HuH-7 (cell line): ENCODE results near the gene FHL1.

Experiments used
- DNase-seq: peaks from one replicate; pipeline ENCODE4 v3.0.0; 2011; ENCODE audit warnings: low spot score

The FHL1 gene

DNA sequence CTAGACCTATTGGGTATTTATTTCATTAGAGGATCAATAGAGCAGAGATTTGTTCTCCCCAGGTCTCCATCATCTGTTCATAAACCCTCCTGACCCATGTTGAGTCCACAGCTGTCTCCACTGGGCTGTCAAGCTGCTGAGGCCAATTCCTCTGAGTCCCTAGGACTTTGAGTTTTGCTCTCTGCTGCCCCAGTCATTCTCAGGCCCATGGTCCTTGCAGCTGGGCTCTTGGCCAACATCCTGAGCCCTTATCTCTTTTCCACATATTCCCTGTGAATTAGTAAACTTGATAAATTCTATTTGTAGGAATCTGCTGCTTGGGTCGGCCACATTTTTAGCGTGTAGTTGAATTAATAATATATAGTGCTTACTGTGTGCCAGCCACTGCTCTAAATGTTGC is 41.9 kb downstream of the FHL1 start:
- no peak for DNase-seq

DNA sequence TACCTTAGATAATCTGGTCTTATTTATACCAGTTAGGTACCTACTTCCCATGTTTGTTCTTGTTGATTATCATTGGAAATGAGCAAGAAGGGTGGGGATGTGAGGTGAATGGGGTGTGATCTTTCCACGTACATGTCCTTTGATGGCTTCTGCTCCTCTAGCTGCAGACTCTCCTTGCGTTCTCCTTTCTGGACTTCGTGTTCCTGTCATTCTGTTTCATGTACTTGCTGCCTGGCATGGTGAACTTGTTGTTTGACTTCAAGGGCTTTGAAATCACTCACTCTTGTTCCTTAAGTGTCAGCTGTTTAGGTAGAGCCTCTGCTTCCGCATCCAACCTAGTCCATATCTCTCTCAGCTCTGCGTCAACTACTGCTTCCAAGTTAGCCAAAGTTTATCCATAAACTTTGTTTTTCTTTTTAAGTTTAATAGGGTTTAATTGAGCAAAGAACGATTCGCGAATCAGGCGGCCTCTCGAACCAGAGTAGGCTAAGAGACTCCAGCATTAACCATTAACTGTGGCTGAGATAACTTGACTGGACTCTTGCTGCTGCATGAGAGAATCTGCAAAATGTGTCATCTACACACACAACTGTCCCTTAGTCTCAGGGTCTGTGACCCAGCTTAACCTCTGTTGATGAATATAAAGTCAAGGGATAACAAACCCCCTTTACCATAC is 42.8 kb downstream of the FHL1 start:
- no peak for DNase-seq

DNA sequence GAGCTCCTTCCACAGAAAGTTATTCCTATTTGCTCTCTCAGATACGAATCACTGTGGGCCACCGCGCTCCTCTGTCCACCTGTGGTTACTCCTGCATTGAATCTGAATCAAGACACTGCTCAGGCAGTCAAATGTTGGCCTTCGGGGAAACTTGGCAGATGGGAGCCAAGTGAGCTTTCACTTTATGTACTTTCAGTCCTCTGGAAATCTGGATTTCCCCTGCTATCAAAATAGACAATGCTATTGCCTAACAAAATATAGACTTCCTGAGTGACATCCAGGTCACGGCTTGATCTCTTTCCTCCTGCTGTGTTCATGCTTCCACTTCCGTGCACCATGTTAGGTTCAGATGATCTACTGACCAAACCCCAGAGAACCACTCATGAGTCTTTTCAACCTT is 43.8 kb downstream of the FHL1 start:
- DNase-seq: no peak

DNA sequence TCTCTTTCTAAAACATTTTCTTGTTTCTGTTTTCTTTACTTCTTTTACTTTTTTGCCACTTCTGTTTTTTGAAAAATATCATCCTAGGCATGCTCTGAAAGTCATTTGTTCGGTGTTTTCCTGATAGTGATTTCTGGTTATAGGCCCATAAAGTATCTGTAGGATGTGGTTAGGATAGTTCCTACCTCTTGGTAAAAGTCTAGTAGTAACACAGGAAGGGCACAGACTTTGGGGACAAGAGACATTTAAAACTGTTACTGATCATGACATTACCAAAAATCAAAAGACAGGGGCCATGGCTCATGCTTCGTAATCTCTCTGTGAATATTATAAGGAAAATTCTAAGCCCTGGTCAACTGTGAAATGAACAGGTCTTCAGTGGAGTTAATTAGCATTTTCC is 44.8 kb downstream of the FHL1 start:
- no peak for DNase-seq

- DNase-seq: no peak
Measured at GRCh38 chrX:136192839-136193414, 45.6 kb downstream of the FHL1 start.

GRCh38 chrX:136193771-136194170 is 46.4 kb downstream of the FHL1 start:
- DNase-seq: no peak

DNA sequence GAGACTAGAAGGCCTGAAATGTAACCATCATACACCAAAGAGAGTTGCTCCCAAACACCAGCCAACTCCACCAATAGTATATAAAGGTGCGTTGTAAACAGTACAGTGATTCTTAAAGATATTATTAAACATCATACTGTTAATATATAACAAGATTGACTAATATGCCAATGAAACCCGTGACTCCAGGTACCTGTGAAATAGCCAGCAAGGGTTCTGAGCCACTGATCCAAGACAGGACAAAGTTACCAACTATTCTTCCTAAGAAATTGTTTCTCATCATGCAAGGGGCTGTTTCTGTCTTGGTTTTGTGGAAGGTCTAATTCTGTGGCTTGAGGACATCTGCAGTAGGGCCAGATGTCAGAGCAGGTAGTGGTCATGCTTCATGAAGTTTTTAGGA is 47.2 kb downstream of the FHL1 start:
- DNase-seq: no peak

GRCh38 chrX:136195247-136195646 is 47.9 kb downstream of the FHL1 start:
- no peak for DNase-seq

DNA sequence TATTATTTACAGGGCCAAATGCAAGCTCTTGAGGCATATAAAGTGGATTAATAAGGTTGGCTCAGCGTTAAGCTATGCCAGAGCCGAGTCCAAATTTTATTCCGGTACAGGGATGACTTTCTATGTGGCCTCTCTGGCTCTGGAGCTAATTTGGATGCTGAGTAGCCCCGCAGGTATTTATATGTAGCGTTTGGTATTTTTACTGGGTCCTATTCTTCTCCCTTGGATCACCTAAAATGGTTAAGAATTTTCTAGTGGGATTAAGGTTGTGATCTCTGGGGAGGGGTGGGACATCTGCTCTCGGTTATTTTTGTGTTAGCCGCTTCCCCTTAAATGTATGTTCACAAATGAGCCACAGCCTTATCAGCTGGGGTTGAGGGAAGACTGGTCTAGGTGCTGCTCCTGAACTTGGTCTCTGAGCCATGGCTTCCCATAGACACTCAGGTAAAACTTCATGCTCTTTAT is 49.4 kb downstream of the FHL1 start:
- DNase-seq: no peak

- no peak for DNase-seq
Measured at GRCh38 chrX:136198010-136198409, 50.7 kb downstream of the FHL1 start.

GRCh38 chrX:136198678-136199243 is 51.4 kb downstream of the FHL1 start:
- DNase-seq: no peak

DNA sequence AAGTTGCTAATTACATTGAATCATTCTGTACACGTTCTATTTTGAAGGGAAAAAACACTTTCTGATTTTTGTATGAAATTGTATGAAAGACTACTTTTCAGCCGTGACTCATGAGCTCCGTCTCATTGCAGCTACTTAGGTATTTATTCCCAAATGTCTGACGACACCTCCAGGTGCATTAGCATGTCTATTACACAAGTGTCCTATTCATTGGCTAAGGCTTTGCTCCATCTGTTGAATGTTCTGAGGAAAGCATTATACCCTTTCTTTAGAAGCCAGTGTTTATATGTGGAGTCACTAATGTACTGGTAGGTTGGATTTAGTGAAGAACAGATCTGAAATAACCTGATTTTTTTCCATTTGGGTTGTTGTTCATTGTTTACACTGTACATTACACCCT is 52.0 kb downstream of the FHL1 start:
- DNase-seq: no peak

- peak; percentile 20 for DNase-seq
Measured at GRCh38 chrX:136200466-136200865, 53.1 kb downstream of the FHL1 start.

GRCh38 chrX:136201601-136202000 is 54.3 kb downstream of the FHL1 start:
- no peak for DNase-seq

GRCh38 chrX:136202889-136203288 is 55.6 kb downstream of the FHL1 start:
- no peak for DNase-seq

DNA sequence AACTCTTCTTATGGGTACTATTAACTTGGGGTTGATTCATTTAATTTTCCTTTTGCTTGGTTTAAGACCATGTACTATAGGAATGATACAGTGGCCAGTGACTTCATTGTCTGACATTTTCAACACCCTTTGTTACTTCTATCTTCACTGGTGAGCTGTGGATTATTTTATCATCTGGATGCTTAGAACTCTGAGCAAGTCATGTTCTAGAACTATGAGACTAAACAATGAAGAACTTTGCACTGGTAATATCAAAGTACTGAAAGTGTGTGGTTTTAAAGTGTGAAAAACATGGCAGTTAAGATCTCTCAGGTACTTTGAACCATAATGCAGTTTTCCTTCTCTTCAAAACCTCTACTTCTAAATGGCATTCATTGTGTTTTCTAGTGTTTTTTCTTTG is 56.1 kb downstream of the FHL1 start:
- no peak for DNase-seq

DNA sequence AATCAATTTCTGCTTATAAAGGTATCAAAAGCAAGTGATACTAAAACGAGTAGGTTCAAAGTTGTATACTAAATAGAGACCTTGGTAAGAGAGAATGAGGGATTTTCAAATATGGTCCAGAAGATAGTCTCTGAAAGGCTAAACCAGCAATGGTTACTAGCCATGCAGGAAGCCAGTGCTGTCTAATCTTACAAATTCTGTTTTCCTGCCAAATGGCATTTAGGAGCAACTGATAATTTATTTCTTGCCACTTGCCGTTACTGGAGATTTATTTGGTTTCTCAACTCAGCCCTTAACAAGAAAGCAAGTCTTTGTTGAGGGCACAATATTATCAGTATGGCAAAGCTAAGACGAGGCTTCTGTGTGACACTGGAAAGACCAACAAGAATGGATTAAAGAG is 56.6 kb downstream of the FHL1 start:
- no peak for DNase-seq

GRCh38 chrX:136204571-136204970 is 57.2 kb downstream of the FHL1 start:
- no peak for DNase-seq

DNA sequence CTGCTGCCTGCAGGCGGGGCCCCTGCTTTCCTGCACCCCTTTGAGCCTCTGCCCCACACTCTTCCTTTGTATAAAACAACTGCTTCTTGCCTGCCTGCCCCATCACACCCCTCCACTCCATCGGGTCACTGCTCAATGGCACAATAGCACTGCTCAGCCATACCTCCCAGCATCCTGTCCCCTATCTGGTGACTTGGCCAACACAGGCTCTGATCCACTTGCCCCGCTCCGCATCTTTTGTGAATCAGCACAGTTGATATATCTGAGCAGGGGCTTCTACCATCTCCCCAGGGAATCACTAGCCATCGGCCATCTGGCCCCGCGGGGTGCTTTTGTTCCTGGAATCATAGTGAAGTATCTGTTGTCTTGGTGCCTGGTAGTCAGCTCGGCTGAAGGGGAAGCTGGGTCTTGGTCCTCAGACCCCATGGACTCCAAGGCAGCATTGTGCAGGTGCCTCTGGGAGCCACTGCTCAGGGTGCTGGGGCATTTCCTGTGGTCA is 58.6 kb downstream of the FHL1 start:
- no peak for DNase-seq

DNA sequence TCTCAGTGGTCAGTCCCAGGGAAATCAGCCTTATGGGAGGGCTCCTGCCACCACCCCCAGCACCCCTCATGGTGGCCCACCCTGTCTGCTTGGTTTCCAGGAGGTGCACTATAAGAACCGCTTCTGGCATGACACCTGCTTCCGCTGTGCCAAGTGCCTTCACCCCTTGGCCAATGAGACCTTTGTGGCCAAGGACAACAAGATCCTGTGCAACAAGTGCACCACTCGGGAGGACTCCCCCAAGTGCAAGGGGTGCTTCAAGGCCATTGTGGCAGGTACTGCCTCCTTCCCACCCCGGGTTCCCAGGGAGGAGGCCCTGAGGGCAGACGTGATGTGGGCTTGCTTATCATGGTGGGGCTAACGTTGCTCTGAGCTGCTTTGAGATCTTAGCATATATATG is 59.6 kb downstream of the FHL1 start:
- no peak for DNase-seq

DNA sequence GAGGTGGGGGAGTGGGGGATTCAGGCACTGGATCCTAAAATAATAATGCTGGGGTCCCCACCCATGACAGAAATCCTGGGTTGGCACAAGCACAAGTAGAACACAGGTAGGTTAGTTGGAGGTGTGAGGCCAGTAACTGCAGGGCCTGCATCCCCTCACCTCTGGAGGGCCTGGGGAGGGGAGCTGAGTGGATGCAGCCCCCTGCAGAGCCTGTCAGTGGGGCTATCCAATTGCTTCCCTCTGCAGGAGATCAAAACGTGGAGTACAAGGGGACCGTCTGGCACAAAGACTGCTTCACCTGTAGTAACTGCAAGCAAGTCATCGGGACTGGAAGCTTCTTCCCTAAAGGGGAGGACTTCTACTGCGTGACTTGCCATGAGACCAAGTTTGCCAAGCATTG is 60.2 kb downstream of the FHL1 start:
- no peak for DNase-seq

DNA sequence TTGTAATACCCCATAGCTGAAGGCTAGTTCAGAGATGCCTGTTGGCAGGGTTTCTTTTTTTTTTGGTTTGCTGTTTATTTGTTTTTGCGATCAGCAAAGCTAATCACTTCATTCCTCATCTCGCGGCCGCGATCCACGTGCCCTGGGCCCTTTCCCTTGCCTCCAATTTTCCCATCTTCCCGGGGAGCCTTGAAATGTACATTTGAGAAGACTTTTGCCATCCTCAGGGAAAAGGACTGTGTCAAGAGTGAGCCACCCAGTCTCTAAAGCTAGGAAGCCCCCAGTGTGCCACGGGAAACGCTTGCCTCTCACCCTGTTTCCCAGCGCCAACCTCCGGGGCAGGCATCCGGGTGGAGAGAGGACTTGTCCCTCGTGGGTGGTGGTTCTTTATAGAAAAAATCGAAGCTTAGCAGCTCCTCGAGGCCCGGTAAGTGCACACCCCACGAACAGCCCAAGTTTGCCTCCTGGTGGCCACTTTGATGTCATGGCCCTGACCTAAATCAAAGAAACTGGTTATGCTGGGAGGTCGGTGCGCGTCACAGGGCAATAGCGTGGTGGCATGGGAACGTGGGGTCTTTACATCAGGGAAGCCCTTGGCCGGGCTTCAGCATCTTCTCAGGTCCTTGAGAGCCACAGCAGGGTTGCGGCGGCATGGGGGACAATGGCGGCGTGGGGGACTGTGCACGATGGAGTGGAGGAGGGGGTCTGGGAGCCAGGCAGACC is 61.8 kb downstream of the FHL1 start:
- peak; percentile 33 for DNase-seq

DNA sequence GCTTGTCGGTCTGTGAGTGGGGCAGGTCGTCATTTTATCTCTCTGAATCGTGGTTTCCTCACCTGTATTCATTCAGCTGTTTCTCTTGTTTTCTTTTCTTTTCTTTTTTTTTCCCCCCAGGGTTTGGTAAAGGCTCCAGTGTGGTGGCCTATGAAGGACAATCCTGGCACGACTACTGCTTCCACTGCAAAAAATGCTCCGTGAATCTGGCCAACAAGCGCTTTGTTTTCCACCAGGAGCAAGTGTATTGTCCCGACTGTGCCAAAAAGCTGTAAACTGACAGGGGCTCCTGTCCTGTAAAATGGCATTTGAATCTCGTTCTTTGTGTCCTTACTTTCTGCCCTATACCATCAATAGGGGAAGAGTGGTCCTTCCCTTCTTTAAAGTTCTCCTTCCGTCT is 62.4 kb downstream of the FHL1 start:
- DNase-seq: no peak
